Measurements from ENCODE around the gene MLLT1. TPM values are rescaled to one million over a fixed set of nuclear protein-coding genes. Genes with fewer than 3 reads are reported as not detected.

The MLLT1 gene
- polyA plus RNA-seq, 3 donors: 67.2 to 76.0 (median 72.6) TPM

DNA sequence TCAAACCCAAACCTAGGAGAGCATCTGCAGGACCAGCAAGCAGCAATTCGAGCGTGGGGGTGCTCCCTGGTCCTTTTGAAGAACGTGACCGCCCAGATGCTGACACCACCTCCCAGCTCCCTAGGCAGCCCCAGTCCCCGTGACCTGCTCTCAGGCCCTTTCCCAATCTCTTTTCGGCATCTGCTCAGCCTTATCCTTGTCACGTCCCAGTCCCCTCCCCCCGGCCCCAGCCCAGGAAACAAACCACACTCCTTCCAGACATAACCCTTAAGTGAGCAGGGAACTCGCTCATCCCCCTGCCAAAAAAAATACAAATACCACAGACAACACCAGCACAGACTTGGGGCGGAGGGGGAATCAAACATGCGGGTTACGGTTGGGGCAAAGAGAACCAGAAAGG lies 3.3 kb downstream of the MLLT1 start:
- no peak for DNase-seq (ENCODE audit: low read depth in 3 of 3, low spot score in 2 of 3)

DNA sequence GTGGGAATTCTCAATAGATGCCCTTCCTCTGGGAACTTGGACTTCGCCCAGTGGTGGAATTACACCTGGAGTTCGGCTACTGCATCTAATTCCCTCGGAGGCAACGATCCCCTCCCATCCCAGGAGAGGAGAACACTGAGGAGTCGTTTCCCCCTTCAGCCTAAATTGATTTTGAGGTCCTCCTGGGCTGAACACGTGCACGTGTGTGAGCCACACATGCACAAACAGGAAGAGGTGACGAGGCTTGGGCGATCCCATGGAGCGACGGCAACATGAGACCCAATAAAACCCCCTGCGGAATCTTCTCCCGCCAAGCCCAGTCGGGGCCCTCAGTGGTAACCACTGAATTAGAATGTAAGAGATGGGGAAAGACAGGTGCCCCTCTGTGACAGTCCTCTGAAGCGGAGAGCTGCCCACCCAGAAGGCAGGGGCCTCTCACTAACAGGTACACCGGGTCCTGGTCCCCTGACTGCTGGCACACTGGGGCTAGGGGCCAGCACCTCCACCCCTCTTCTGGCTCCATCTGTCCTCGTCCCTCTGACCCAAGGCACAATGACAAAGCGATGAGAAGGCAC lies 4.5 kb downstream of the MLLT1 start:
- DNase-seq (ENCODE audit: low read depth in 3 of 3, low spot score in 2 of 3): no peak

DNA sequence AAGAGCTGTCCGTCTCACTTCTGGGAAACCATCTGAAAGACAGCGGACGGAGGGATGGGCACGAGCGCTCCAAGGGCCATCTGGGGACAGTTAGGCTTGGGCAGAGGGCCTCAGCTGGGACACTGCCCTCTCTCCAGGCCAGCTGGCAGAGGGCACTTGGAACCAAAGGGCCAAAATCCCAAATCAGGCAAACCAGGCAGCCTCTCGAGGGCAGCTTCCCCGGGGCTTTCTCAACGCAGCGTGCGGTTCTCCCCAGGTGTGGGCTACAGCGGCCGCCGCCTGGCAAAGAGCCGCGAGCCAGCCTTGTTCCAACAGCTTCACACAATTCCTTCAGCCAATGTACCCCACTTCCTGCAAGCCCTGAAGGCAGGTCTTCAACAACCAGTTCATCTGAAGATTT lies 5.0 kb downstream of the MLLT1 start:
- DNase-seq (ENCODE audit: low read depth in 3 of 3, low spot score in 2 of 3): no peak

DNA sequence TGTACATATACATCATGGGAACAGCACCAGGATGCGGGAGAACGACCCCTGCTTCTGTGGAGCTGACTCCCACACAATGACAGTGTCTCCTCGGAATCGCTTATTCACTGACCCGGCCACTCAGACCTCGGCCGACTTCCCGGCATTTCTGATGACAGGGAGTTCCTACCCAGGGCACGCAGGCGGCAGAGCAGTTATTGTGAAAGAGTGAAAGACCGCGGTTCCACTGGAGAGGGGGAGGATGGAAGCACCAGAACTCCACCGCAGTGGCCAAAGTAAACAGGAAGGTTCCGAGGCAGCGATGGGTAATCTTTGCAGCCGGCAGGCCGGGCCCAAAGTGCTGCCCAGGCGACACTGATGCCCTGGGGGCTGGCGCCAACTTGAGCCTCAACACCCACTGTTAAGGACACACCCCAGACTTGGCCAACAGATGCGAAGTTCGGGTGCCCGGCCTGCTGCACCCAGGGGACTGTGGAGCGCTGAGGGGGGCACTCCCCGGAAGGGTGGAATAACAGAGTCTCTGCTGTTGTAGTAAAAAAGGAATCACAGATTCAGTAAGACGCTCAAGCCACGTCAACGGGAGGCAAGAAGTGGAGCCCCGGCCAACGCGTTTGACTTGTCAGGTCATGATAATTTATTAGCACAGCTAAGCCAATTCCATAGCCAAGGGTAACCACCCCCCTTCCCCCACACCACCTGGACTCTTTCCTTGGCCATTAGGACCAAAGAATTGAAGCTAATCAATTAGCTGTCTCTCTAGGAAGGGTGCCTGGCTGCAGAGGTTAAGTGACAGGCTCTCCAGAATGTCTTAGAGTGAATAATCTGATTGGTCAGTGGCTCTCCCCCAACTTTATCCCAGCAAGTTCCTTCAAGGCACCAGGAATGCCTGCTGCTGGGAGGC lies 5.8 kb downstream of the MLLT1 start:
- DNase-seq (ENCODE audit: low read depth in 3 of 3, low spot score in 2 of 3): no peak

DNA sequence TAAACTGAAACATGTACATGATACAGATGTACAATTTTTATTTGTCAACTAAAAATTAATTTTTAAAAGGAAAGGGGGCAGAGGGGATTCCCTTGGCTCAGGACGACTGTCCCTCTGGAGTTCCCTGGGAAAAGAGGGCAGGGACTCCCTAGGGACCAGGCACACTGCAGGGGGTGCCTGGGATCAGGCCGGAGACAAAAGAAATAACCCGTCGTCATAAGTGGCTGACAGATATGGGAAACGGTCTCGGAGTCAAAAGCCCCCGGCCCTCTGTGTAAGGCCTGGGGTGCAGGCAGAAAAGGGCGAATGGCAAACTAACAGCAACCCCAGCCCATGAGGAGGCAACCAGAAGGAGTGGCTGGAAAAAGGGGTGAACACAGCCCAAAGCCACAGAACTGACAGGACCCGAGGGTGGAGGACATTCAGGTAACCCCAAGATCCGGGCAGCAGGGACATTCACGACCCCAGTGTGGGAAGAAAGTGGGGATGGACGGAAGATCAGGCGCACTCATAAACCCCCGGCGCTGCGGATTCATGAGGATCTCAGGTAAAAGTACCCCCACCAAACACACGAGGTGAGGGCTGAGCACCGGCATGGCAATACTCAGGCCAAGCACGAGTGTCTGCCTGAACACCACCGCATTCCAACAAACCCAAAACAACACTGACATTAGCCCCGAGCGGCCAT lies 6.7 kb downstream of the MLLT1 start:
- no peak for DNase-seq (ENCODE audit: low read depth in 3 of 3, low spot score in 2 of 3)

DNA sequence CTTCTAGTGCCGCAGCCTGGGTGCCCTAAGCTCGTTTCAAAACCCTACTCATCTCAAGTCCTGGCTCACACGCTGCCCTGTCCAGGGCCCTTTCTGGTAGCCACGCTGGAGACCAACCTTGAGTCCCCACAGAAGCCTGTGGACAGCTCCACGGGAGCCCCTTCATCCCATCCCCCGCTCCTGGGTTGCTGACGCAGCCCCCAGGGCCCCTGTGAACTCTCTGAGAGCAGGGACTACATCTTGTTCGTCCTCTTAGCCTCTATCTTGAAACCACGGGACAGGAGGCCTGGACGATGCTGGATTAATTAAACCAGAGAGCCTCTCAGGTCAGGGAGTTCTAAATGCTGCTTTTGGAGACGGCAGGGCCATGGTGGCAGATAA lies 7.4 kb downstream of the MLLT1 start:
- DNase-seq (ENCODE audit: low read depth in 3 of 3, low spot score in 2 of 3): no peak

DNA sequence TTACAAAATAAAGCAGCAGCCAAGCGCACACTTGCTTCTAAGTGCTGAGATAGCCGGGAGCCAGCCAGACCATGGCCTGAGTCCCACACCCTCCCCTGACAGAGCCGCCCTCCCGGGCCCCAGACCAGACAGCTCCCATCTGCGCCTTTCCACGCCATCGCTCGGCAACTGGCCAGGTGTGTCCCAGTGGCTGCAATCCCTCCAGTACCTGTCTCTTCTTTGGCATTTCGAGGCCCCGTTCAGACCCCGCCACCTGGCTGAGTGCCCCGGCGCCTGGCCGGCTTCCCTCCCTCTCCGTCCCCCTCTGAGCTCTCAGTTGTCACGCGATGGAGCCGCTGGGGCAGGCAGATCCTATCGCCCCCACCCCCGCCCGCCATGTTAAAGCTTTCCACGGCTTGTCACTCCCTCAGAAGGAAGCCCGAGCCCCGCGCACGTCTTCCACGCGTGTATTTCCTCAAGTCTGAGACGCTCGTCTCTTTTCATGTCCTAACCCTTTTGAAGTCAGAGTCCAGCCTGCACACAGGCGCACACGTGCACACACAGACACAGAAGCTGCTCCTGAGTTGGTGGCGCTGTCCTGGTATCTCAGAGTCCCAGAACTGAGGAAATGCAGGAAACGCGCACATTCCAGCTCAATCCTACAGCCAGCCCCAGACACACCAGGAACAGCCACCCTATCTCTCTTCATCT lies 7.9 kb downstream of the MLLT1 start:
- no peak for DNase-seq (ENCODE audit: low read depth in 3 of 3, low spot score in 2 of 3)

DNA sequence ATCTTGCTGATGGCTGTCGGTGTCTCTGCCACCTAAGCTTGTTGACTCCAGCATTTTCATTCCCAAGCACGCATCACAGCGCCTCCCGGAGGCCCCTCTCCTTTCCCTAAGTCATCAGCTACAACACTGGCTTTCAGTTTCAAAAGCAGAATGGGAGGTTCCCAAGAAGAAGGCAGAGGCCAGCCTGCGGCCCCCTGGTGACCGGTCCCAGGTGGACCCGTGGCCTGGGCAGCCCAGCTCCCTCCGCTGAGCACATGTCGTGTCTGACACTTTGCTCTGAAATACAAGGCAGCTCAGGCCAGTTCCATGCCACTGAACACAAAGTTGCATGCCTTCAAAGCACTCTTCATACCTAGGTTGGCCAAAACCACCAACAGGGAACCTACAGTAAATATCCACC lies 8.5 kb downstream of the MLLT1 start:
- no peak for DNase-seq (ENCODE audit: low read depth in 3 of 3, low spot score in 2 of 3)

DNA sequence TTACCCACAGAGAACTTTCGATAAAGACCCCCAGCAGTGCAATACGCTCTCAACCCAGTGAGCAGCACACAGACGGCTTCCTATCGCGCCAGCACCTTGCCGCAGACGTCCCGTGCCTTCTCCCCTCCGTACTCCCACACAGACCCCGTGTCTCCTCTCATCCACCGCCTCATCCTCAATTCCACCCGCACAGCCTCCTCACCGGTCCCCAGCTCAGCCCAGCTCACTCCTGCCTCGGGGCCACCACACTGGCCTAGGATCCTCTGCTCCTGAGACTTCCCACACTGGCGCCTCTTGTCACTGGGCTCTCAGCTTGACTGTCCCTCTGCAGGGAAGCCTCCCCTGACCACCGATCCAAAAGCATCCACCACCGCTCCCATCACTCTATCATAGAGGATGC lies 9.0 kb downstream of the MLLT1 start:
- DNase-seq (ENCODE audit: low read depth in 3 of 3, low spot score in 2 of 3): no peak

DNA sequence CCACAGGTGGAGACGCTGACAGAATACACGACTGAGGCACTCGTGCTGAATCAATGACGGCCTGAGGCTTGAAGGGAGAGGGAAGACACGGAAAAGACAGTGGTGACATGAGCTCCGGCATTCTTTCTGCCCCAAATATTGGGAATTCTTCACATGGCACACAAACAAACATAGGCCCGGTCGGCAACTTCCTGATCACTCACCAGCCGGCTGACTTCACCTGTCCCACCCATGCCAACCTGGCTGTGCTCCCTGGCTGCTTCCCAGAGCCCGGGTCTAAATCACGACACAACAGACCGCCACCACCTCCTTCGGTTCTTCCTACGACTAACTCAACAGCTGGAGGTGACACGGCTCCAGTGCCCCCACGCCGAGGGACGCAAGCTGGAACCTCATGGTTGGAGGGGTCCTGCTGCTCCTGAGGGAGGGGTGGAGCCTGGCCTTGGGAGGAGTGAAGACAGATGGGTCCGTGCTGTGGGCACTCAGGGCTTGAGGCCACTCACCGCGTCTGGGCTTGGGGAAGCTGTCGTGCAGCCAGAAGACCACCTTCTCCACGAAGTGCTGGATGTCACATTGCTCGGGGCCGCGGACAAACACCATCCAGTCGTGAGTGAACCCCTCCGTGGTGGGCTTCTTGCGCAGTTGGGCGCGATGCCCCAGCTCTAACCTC lies 9.6 kb downstream of the MLLT1 start:
- no peak for DNase-seq (ENCODE audit: low read depth in 3 of 3, low spot score in 2 of 3)

DNA sequence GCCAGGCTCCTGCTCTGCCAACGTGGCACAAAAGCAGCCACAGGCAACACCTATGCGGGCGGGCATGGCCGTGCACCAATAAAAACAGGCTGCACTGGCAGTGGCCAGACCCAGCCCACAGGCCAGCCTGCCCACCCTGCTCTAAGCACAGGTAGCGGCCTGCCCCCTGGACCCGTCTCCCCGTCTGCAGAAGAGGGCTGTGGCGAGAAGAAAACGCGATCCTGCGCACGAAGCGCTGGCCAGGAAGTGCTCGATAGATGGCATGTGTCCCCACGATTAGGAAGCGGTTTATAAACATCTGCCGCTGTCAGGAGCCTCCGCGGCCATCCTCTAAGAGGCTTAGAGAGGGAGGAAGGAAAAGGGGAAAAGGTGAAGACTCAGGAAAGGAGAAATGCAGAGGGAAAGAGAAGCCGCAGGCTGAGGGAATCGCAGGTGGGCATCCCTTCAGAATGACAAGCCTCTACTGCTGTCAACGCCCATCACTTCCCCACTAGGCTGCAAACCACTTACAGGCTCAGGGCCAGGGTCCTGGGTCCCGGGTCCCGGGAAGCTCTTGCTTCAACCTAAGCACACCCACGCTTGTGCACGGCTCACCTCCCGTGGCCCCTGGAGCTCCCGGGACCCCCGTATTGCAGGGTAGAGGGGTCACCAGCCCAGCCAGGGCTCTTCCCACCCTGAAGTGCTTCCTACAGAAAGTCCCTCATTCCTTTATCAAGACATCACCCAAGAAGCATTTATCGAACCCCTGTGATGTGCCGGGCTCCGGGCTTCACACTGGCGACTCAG lies 10.5 kb downstream of the MLLT1 start:
- no peak for DNase-seq (ENCODE audit: low read depth in 3 of 3, low spot score in 2 of 3)

DNA sequence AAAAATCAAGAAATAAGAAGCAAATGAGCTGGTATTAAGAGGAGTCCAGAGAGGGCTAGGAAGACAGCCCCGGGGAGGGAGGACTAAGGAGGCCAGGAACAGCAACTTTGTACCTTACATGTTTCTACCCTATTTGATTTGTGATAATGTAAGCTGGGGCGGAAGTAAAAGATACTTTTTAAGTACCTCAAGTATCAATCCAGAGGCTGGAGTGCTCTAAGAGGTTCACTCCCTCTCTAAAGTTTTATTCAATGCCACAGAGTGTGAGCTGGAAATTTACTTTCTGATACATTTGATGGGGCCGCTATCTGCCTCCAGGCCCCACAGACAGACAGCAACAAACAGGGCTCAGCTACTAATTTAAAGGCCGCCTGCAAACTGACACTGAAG lies 11.4 kb downstream of the MLLT1 start:
- DNase-seq (ENCODE audit: low read depth in 3 of 3, low spot score in 2 of 3): no peak

DNA sequence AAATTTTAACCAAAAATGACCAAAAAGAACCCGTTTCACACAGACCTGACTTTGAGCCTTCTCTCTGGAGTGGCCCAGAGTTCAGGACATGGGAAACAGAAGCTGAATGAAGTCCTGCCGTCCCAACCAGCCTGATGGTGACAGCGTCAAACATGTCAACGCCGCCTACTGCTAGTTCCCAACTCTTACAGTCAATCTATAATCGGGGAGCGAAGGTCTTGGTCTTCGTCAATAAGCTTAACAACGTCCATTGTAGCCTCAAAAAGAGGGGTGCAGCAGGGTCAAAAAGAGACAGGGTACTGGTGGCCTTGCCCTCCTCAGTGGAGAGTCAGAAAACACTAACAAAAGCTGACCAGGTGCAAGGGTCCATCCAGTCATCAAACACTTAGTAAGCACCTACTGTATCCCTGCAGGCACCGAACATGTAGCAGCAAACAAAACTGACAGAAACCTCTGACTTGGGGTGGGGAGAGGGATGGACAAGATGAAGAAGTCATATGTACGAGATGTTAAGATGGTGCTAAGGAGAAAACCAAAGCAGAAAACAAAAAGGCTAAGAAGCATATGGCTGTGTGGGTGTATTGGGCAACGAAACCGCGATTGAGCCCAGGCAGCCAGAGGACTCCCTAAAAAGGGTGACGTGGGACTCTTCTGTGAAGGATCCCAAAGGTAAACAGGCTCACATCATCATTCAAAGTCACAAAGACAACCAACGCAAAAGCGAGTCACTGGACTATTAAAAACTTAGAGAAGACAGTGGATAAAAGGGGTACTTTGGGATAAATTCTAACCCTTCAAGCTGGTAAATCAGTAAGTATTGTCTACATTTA lies 12.0 kb downstream of the MLLT1 start:
- DNase-seq (ENCODE audit: low read depth in 3 of 3, low spot score in 2 of 3): no peak

DNA sequence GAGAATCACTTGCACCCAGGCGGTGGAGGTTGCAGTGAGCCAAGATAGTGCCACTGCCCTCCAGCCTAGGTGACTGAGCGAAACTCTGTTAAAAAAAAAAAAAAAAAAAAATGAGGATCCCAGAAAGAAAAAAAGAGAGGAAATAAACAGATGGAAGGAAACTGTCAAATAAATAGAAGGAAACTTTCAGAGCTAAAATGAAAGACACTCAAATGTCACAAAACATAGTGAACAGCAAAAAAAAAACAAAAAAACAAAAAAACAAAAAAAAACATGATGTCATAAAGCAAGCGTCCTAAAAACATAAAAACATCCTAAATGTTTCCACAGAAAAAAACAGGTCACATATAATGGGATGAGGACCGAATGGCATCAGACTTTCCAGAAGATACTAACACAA lies 15.0 kb downstream of the MLLT1 start:
- DNase-seq (ENCODE audit: low read depth in 3 of 3, low spot score in 2 of 3): no peak

DNA sequence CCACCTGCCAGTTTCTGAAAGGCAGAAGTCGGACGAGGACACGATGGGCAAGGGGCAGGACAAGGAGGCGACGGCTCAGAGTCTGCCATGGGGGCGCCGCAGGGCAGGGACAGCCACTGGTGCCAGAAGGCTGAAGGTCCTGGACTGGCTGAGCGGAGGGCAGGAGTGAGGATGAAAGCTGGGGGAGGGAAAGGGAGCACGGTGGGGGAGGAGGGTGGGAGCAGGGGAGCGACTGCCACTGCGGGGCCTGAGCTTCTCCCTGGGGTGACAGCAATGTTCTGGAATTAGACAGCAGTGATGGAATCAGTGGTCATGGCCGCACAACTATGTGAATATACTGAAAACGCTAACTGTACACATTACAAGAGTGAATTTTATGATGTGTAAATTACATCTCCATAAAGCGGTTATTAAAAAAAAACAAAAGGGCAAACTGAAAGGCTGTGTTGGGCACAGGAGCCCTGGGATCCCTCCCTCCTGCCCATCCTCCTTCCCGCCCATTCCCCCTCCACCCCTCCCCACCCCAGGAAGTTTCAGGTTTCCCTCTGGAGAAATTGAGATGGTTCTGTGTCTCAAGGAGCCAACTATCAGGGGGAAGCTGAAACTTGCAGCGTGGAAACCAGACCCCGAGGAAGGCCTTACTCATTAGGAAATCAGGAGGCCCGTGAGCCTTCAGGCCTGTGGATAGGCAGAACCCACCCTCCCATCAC lies 15.9 kb downstream of the MLLT1 start:
- DNase-seq (ENCODE audit: low read depth in 3 of 3, low spot score in 2 of 3): no peak

DNA sequence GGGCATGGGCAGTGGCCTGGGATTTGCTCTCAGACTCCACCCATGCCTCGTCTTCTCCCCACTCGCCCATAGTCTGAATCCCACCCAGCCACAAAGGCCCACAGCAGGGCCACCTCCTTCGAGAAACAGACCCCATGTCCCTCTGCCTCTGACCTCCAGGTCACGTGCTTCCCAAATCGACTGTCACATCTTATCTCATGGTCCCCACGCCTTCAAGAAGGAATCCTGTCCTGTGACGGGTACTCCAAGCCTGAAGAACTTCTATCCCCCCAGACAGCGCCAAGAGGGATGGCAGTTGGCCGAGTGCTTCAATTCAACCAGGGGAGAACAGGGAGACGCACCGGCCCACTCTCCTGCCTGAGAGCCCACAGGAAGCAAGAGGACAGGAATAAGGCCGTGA lies 16.5 kb downstream of the MLLT1 start:
- no peak for DNase-seq (ENCODE audit: low read depth in 3 of 3, low spot score in 2 of 3)

DNA sequence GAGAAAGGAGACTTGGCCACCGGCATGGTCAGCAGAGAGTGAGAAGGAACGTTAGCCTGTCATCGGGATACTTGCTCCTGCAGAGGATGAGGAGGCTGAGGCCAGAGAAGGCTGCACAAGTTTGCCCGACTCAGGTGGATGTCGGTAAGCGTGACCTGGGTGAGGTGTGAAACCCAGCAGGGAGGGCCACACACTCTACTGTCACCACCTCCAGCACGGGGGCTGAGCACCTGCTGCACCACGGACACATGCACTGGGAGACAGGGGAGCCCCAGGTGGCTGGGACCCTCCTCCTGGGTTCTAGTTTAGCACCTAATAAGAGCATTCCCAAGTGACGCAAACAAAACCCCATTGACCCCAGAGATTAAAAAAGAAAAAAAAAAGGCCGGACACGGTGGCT lies 17.3 kb downstream of the MLLT1 start:
- no peak for DNase-seq (ENCODE audit: low read depth in 3 of 3, low spot score in 2 of 3)

DNA sequence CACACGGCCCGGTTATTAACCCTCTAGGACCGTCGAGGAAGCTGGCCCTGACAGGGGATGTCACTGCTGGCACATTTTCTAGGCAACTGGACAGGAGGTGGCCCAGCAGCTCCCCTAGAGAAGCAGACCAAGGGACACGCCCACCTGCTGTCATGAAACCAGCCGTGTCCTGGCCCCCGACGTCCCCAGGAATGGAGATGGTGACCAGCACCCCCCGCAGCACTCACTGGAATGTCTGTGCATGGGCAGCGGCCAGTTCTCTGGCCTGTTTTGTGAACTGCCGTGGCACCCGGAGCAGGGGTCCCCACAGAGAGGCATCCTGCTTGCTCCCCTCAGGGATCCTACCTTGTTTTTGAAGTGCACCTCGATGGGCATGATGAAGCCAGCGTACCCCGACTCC lies 17.9 kb downstream of the MLLT1 start:
- DNase-seq (ENCODE audit: low read depth in 3 of 3, low spot score in 2 of 3): no peak
